ENCODE data around the gene ZNHIT1.

Gene ZNHIT1

GRCh38 chr7:101205901-101206664 lies 11.9 kb upstream of the ZNHIT1 start:
- no peak for DNase-seq (ENCODE audit: low read depth in 1 of 2, low spot score in 1 of 2)
- Histone ChIP-seq H3K4me3 (replicated peaks; ENCODE audit: insufficient read depth, low read length) (no peak overlapping the region), H3K27ac (replicated peaks) (no peak overlapping the region), H3K27me3 (ENCODE audit: insufficient read depth, poor library complexity, severe bottlenecking) (peaks cover 11% of the 10 kb centered on the region)
- TF ChIP-seq GABPA (IDR thresholded peaks at IDR 0.05; ENCODE audit: low read depth) (no peak), POLR2AphosphoS5 (IDR thresholded peaks at IDR 0.05; ENCODE audit: low read depth) (no peak), CTCF (IDR thresholded peaks at IDR 0.05; ENCODE audit: insufficient read depth, low read length) (no peak), SPI1 (IDR thresholded peaks at IDR 0.05; ENCODE audit: borderline replicate concordance, low read depth) (no peak), REST (IDR thresholded peaks at IDR 0.05; ENCODE audit: insufficient replicate concordance, low read depth) (no peak)

GRCh38 chr7:101206665-101207042 lies 11.3 kb upstream of the ZNHIT1 start:
- TF ChIP-seq REST (IDR thresholded peaks at IDR 0.05; ENCODE audit: insufficient replicate concordance, low read depth) (no peak), GABPA (IDR thresholded peaks at IDR 0.05; ENCODE audit: low read depth) (no peak), SPI1 (IDR thresholded peaks at IDR 0.05; ENCODE audit: borderline replicate concordance, low read depth) (no peak), CTCF (IDR thresholded peaks at IDR 0.05; ENCODE audit: insufficient read depth, low read length) (no peak), POLR2AphosphoS5 (IDR thresholded peaks at IDR 0.05; ENCODE audit: low read depth) (no peak)
- peaks cover 8% of the 10 kb centered on the region for H3K27me3 ChIP-seq (ENCODE audit: insufficient read depth, poor library complexity, severe bottlenecking)
- H3K4me3 ChIP-seq (replicated peaks; ENCODE audit: insufficient read depth, low read length) = no peak overlapping the region
- no peak overlapping the region for H3K27ac ChIP-seq (replicated peaks)
- no peak for DNase-seq (ENCODE audit: low read depth in 1 of 2, low spot score in 1 of 2)

GRCh38 chr7:101207459-101207858 lies 10.5 kb upstream of the ZNHIT1 start:
- TF ChIP-seq GABPA (IDR thresholded peaks at IDR 0.05; ENCODE audit: low read depth) = no peak
- TF ChIP-seq SPI1 (IDR thresholded peaks at IDR 0.05; ENCODE audit: borderline replicate concordance, low read depth) = no peak
- no peak overlapping the region for H3K4me3 ChIP-seq (replicated peaks; ENCODE audit: insufficient read depth, low read length)
- no peak overlapping the region for H3K27ac ChIP-seq (replicated peaks)
- DNase-seq (ENCODE audit: low read depth in 1 of 2, low spot score in 1 of 2) = no peak
- no peaks in the 10 kb centered on the region for H3K27me3 ChIP-seq (ENCODE audit: insufficient read depth, poor library complexity, severe bottlenecking)

- H3K27ac ChIP-seq (replicated peaks) = no peak overlapping the region
- H3K27me3 ChIP-seq (ENCODE audit: insufficient read depth, poor library complexity, severe bottlenecking) = no peaks in the 10 kb centered on the region
- TF ChIP-seq GABPA (IDR thresholded peaks at IDR 0.05; ENCODE audit: low read depth) = no peak
- no peak for TF ChIP-seq POLR2AphosphoS5 (IDR thresholded peaks at IDR 0.05; ENCODE audit: low read depth)
- TF ChIP-seq CTCF (IDR thresholded peaks at IDR 0.05; ENCODE audit: insufficient read depth, low read length) = no peak
- TF ChIP-seq SPI1 (IDR thresholded peaks at IDR 0.05; ENCODE audit: borderline replicate concordance, low read depth) = no peak
- TF ChIP-seq REST (IDR thresholded peaks at IDR 0.05; ENCODE audit: insufficient replicate concordance, low read depth) = no peak
- no peak overlapping the region for H3K4me3 ChIP-seq (replicated peaks; ENCODE audit: insufficient read depth, low read length)
- DNase-seq (ENCODE audit: low read depth in 1 of 2, low spot score in 1 of 2) = no peak
Measured at GRCh38 chr7:101208794-101209193, 9.2 kb upstream of the ZNHIT1 start.
